ENCODE results near the gene KIF25.

Gene KIF25

DNA sequence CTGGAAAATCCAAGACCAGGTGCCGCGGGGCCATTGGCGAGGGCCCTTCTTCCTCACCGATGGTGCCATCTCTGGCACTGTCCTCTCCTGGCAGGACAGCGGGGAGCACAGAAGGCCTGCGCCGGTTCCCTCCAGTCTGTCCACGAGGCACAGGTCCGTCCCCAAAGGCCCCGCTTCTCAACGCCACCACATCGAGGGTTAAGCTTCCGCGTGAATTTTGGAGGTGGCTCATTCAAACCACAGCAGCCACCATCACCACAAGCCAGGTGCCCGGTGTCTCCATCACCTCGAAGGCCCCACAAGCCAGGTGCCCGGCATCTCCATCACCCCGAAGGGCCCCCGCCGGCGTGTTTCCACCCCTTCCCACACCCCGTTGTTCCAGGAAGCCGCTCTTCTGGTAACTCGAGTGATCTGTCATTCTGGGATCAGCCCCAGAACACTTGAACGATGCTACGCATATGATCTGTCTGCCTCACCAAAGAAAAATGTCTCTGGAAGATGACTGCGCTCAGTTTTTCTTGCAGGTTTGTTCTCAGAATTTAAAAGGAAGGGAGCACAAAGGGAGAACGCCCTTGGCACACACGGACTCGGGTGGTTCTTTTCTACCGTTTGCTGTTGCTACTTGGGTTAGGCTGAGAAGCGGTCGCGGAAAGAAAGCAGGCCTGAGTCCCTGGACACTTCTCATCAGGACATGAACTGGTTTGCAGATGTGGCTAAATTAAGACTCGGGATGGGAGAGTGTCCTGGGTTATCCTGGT, 9.9 kb upstream of the KIF25 start:
- no peak overlapping the region for H3K4me3 ChIP-seq (ENCODE audit: low read length, poor library complexity, severe bottlenecking)
- TF ChIP-seq, protein P1, sequence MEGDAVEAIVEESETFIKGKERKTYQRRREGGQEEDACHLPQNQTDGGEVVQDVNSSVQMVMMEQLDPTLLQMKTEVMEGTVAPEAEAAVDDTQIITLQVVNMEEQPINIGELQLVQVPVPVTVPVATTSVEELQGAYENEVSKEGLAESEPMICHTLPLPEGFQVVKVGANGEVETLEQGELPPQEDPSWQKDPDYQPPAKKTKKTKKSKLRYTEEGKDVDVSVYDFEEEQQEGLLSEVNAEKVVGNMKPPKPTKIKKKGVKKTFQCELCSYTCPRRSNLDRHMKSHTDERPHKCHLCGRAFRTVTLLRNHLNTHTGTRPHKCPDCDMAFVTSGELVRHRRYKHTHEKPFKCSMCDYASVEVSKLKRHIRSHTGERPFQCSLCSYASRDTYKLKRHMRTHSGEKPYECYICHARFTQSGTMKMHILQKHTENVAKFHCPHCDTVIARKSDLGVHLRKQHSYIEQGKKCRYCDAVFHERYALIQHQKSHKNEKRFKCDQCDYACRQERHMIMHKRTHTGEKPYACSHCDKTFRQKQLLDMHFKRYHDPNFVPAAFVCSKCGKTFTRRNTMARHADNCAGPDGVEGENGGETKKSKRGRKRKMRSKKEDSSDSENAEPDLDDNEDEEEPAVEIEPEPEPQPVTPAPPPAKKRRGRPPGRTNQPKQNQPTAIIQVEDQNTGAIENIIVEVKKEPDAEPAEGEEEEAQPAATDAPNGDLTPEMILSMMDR (conservative IDR thresholded peaks at IDR 0.05; ENCODE audit: low read length) = no peak
- no peak for TF ChIP-seq EZH2phosphoT487 (IDR thresholded peaks at IDR 0.05; ENCODE audit: borderline replicate concordance)
- H3K4me1 ChIP-seq (ENCODE audit: insufficient read depth, low read length, poor library complexity, severe bottlenecking) = no peaks in the 10 kb centered on the region
- H3K79me2 ChIP-seq (ENCODE audit: insufficient read depth, low read length) = no peaks in the 10 kb centered on the region
- H2AFZ ChIP-seq (ENCODE audit: low read length) = no peak overlapping the region
- H4K20me1 ChIP-seq (ENCODE audit: insufficient read depth, low read length, poor library complexity, severe bottlenecking) = no peaks in the 10 kb centered on the region
- no peaks in the 10 kb centered on the region for H3K9me2 ChIP-seq (replicated peaks; ENCODE audit: low read depth, low read length)
- no peak overlapping the region for H3K4me2 ChIP-seq (ENCODE audit: low read depth, low read length, poor library complexity, severe bottlenecking)
- peaks cover 14% of the 10 kb centered on the region; the same call in 1 of the 2 replicates for H3K9me3 ChIP-seq (ENCODE audit: insufficient read depth, low read depth, low read length)
- no peaks in the 10 kb centered on the region for H3K27me3 ChIP-seq (ENCODE audit: insufficient read depth, low read length, poor library complexity, severe bottlenecking)
- H3F3A ChIP-seq (ENCODE audit: low read depth) = no peaks in the 10 kb centered on the region
- H3K36me3 ChIP-seq (ENCODE audit: insufficient read depth, low read length) = no peaks in the 10 kb centered on the region
- H3K9ac ChIP-seq (ENCODE audit: low read depth, low read length, poor library complexity, severe bottlenecking) = no peak overlapping the region

DNA sequence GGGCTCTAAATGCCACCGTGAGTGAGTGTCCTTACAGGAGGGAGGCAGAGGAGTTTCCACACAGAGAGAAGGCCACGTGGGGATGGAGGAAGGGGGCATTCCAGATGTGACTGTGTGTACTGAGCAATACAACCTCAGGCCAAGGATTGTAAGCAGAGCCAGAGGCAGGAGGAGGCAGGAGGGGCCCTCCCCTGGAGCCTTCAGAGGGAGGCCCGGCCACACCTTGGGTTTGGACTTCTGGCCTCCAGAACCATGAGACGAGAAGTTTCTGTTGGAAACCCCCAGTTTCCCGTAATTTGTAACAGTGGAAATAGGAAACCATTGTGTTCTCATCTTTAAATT, 9.3 kb upstream of the KIF25 start:
- Histone ChIP-seq H4K20me1 (ENCODE audit: insufficient read depth, low read length, poor library complexity, severe bottlenecking) (no peaks in the 10 kb centered on the region), H3K79me2 (ENCODE audit: insufficient read depth, low read length) (no peaks in the 10 kb centered on the region), H3K9me3 (ENCODE audit: insufficient read depth, low read depth, low read length) (peaks cover 14% of the 10 kb centered on the region; the same call in 1 of the 2 replicates), H3K4me3 (ENCODE audit: low read length, poor library complexity, severe bottlenecking) (no peak overlapping the region), H3K36me3 (ENCODE audit: insufficient read depth, low read length) (no peaks in the 10 kb centered on the region), H2AFZ (ENCODE audit: low read length) (no peak overlapping the region), H3K9ac (ENCODE audit: low read depth, low read length, poor library complexity, severe bottlenecking) (no peak overlapping the region), H3K4me2 (ENCODE audit: low read depth, low read length, poor library complexity, severe bottlenecking) (no peak overlapping the region), H3K27me3 (ENCODE audit: insufficient read depth, low read length, poor library complexity, severe bottlenecking) (no peaks in the 10 kb centered on the region), H3F3A (ENCODE audit: low read depth) (no peaks in the 10 kb centered on the region), H3K9me2 (replicated peaks; ENCODE audit: low read depth, low read length) (no peaks in the 10 kb centered on the region), H3K4me1 (ENCODE audit: insufficient read depth, low read length, poor library complexity, severe bottlenecking) (no peaks in the 10 kb centered on the region)
- TF ChIP-seq, protein P1 (conservative IDR thresholded peaks at IDR 0.05; ENCODE audit: low read length) = no peak
- TF ChIP-seq EZH2phosphoT487 (IDR thresholded peaks at IDR 0.05; ENCODE audit: borderline replicate concordance) = no peak

GRCh38 chr6:167988945-167989841, 8.3 kb upstream of the KIF25 start:
- no peaks in the 10 kb centered on the region for H3K27me3 ChIP-seq (ENCODE audit: insufficient read depth, low read length, poor library complexity, severe bottlenecking)
- no peak overlapping the region for H2AFZ ChIP-seq (ENCODE audit: low read length)
- H3K9me3 ChIP-seq (ENCODE audit: insufficient read depth, low read depth, low read length) = peaks cover 14% of the 10 kb centered on the region; the same call in 1 of the 2 replicates
- no peaks in the 10 kb centered on the region for H3F3A ChIP-seq (ENCODE audit: low read depth)
- H4K20me1 ChIP-seq (ENCODE audit: insufficient read depth, low read length, poor library complexity, severe bottlenecking) = no peaks in the 10 kb centered on the region
- no peak for TF ChIP-seq EZH2phosphoT487 (IDR thresholded peaks at IDR 0.05; ENCODE audit: borderline replicate concordance)
- TF ChIP-seq, protein P1 (conservative IDR thresholded peaks at IDR 0.05; ENCODE audit: low read length) = no peak
- no peak overlapping the region for H3K4me2 ChIP-seq (ENCODE audit: low read depth, low read length, poor library complexity, severe bottlenecking)
- H3K9me2 ChIP-seq (replicated peaks; ENCODE audit: low read depth, low read length) = no peaks in the 10 kb centered on the region
- no peaks in the 10 kb centered on the region for H3K79me2 ChIP-seq (ENCODE audit: insufficient read depth, low read length)
- no peaks in the 10 kb centered on the region for H3K36me3 ChIP-seq (ENCODE audit: insufficient read depth, low read length)
- no peak overlapping the region for H3K9ac ChIP-seq (ENCODE audit: low read depth, low read length, poor library complexity, severe bottlenecking)
- no peak overlapping the region for H3K4me3 ChIP-seq (ENCODE audit: low read length, poor library complexity, severe bottlenecking)
- no peaks in the 10 kb centered on the region for H3K4me1 ChIP-seq (ENCODE audit: insufficient read depth, low read length, poor library complexity, severe bottlenecking)

All from Loucy (cell line).